ENCODE results near the gene PRKD3.

PRKD3 gene

GRCh38 chr2:37281916-37282315 lies 42.7 kb downstream of the PRKD3 start:
- TF ChIP-seq CTCF (IDR thresholded peaks at IDR 0.05; ENCODE audit: control insufficient read depth, insufficient read depth, low read depth, low read length, missing control alignments) = no peak
- no peak overlapping the region for H3K4me3 ChIP-seq (ENCODE audit: control insufficient read depth, low read depth, low read length)
- DNase-seq (ENCODE audit: low read depth) = no peak

GRCh38 chr2:37276291-37276690 lies 48.3 kb downstream of the PRKD3 start:
- DNase-seq (ENCODE audit: low read depth) = no peak
- TF ChIP-seq CTCF (IDR thresholded peaks at IDR 0.05; ENCODE audit: control insufficient read depth, insufficient read depth, low read depth, low read length, missing control alignments) = no peak
- no peak overlapping the region for H3K4me3 ChIP-seq (ENCODE audit: control insufficient read depth, low read depth, low read length)
